Inferior parietal cortex (tissue), 1 donor: Measurements from ENCODE around the gene UBL4A.

Experiments
- DNase-seq: peaks from one replicate; pipeline ENCODE4 v3.0.0-alpha.2; 2016; ENCODE audit errors: extremely low spot score

UBL4A gene

GRCh38 chrX:154486396-154487207 lies at the start of gene UBL4A:
Gene UBL4A (minus strand): TSS chrX:154486615. CDS start chrX:154486584, 31 bp downstream.
- DNase-seq = no peak

DNA sequence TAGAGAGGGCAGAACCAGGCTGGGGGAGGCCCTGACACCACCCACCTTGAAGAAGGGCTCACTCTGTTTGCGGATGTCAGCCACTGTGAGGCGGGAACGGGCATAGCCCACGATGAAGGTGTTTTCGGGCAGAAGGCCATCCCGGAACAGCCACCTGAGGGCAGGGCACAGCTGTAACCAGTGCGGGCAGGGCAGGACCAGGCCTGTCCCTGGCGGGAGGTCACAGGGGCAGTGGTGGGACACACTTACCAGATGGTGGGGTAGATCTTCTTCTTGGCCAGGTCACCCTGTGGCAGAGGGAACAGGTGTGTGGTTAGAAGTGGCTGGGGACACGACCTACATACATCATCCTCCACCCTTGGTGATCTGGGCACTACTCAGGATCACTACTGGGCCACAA lies 49.5 kb upstream of the UBL4A start:
- DNase-seq = no peak

- peak; percentile 75 for DNase-seq
Observed at GRCh38 chrX:154534526-154535322, 48.3 kb upstream of the UBL4A start.

DNA sequence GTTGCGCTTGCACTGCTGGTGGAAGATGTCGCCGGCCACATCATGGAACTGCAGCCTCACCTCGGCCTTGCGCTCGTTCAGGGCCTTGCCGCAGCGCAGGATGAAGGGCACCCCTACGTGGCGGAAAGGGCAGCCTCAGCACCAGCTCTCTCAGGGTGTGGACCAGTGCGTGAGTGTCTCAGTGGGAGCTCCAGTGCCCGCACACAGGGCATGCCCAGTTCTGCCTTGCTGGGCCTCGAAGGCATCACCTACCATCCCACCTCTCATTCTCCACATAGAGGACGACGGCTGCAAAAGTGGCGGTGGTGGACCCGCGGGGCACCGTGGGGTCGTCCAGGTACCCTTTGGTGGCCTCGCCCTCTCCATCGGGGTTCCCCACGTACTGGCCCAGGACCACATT lies 46.3 kb upstream of the UBL4A start:
- DNase-seq = no peak

DNA sequence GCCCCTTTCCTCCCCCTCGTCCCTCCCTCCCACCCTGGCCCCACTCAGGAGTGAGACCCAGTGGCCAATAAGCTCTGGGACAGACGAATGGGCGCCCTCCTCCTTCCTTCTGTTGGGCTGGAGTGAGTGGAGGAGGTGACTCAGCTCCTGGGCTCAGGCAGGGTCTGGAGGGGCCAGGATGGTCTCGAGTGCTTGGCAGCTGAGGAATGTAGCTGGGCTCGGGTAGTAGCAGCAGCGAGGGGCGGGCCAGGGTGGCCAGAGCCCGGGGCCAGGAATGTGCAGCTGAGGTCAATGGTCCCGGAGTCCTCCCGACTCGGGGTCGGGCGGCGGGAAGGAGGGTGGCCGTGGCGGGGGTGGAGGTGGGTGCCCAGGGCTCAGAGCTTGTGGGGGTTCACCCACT lies 45.2 kb upstream of the UBL4A start:
- no peak for DNase-seq

- no peak for DNase-seq
Observed at GRCh38 chrX:154530286-154530685, 43.9 kb upstream of the UBL4A start.

- DNase-seq = no peak
Observed at GRCh38 chrX:154529206-154529612, 42.8 kb upstream of the UBL4A start.

- DNase-seq = peak; percentile 65
Observed at GRCh38 chrX:154526901-154527675, 40.7 kb upstream of the UBL4A start.

DNA sequence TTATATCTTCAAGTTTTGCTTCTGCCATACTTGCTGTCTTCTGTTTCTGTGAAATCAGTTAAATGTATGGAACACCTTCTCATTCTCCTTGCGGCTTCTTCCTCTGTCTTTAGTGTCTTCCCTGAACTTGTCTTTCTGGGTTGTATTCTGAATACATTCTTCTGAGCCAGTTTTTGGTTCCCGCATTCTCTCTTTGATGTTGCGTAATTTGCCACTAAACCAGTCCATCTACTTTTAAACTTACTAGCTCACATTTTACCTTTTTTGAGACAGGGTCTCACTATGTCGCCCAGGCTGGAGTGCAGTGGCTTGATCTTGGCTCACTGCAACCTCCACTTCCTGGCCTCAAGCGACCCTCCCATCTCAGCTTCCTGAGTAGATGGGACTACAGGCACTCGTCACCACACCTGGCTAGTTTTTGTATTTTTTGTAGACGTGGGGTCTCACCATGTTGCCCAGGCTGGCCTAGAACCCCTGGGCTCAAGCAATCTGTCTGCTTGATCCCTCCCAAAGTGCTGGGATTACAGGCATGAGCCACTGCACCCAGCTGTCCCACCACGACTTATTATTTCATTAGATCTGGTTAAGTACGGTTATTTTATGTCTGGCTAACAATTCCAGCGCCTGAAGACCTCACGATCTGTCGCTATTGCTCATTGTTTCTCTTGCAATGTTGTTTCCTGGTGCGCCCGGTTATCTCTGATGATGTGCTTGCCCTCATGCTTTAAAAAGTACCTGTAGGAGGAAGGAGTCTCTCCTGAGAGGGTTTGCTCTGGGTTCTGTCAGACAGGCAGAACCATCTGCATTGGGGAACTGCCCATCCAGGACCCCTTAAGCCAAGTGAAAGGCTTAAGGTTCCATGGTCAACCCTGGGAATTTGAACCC lies 39.4 kb upstream of the UBL4A start:
- DNase-seq = no peak

GRCh38 chrX:154519389-154519788 lies 33.0 kb upstream of the UBL4A start:
- no peak for DNase-seq

GRCh38 chrX:154517101-154517781 lies 30.8 kb upstream of the UBL4A start:
- DNase-seq = no peak

DNA sequence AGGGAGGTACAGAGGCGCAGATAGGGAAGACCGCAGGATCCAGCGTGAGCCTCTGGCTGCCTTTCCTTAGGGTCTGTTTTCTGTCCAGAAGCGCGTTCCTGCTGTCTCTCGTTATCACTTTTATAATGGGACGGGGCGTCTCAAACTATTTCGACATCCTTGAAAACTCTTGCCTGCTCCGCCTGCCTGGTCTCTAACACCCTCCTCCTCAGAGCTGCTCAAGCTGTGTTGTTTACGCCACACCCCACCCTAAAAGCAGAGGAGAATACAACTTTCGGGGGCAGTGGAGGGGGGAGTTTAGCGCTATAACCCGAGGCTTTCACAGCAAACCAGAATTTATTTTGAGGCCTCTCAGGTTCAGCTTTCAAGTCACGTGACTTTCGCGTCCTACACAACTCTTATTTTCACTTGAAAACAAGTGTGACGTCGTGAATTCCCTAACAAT lies 30.3 kb upstream of the UBL4A start:
- DNase-seq = peak; percentile 34

DNA sequence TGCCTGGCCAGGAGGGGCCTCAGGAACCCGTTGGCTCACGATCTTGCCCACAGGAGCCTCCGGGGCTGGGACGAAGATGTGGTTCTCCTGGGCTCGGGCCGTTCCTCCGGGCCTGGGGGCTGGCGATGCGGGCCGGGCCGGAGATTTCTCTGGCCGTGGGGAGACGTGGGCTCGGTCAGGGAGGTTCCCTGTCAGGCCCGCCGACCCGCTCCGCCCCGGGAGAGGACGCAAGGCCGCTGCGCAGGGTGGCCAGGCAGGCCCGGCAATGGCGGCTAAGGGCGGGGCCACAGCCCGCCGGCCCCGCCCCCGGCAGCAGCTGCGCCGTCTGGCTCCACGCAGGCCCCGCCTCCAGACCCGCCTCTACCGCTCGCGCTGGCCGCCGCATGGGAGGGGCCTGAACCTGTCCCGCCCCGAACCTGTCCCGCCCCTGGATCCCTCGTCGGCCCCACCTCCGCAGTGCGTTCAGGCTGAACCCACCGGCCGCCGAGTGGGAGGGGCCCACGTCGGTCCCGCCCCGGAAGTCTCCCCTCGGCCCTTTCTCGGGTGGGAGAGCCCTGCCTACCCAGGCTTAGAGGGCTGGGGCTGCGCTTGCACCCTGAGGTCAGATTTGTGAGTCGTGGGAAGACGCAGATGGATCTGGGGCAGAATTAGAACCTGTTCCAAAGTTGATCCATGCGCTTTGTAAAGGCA lies 29.7 kb upstream of the UBL4A start, which contains the start of gene FAM3A:
Gene FAM3A (minus strand): TSS at position 267 of the 690 bp plus-strand sequence. CDS start 460 bp downstream, outside the sequence.
- peak; percentile 77 for DNase-seq

GRCh38 chrX:154515090-154515965 lies 28.9 kb upstream of the UBL4A start:
- no peak for DNase-seq

- DNase-seq = no peak
Observed at GRCh38 chrX:154513716-154514115, 27.3 kb upstream of the UBL4A start.

- no peak for DNase-seq
Observed at GRCh38 chrX:154512879-154513553, 26.6 kb upstream of the UBL4A start.

GRCh38 chrX:154511761-154512160 lies 25.3 kb upstream of the UBL4A start:
- no peak for DNase-seq

GRCh38 chrX:154509455-154509854 lies 23.0 kb upstream of the UBL4A start:
- no peak for DNase-seq
